Trophoblast cell (in vitro differentiated cells and primary cell): ENCODE results near the gene NFKBIE.
A peak's percentile ranks its signal among the peaks of the same experiment; 100 is the strongest.

Experiments used
- DNase-seq, 2 donors: peaks; one replicate each; pipeline ENCODE4 v3.0.0-alpha.2; 2016
- H2AFZ ChIP-seq: 2 replicates; pipeline ENCODE4 v1.6.1; 2013; ENCODE audit warnings: low read length, moderate library complexity, mild to moderate bottlenecking; ENCODE audit not compliant: insufficient read depth, poor library complexity
- H2AK5ac ChIP-seq: 2 replicates; pipeline ENCODE4 v1.6.1; 2013; ENCODE audit warnings: mild to moderate bottlenecking, low read length
- H2BK120ac ChIP-seq: 2 replicates; pipeline ENCODE4 v1.6.1; 2013; ENCODE audit warnings: low read length, mild to moderate bottlenecking, moderate library complexity; ENCODE audit not compliant: insufficient read depth, poor library complexity
- H2BK12ac ChIP-seq: 2 replicates; pipeline ENCODE4 v1.6.1; 2013; ENCODE audit warnings: mild to moderate bottlenecking, low read length, moderate library complexity
- H2BK5ac ChIP-seq: 2 replicates; pipeline ENCODE4 v1.6.1; 2013; ENCODE audit warnings: low read length, low read depth, moderate library complexity, mild to moderate bottlenecking; ENCODE audit not compliant: poor library complexity
- H3K14ac ChIP-seq: 2 replicates; pipeline ENCODE4 v1.6.1; 2013; ENCODE audit warnings: mild to moderate bottlenecking, low read length
- H3K18ac ChIP-seq: 2 replicates; pipeline ENCODE4 v1.6.1; 2013; ENCODE audit warnings: mild to moderate bottlenecking, low read length
- H3K23ac ChIP-seq: 2 replicates; pipeline ENCODE4 v1.6.1; 2013; ENCODE audit warnings: low read length
- H3K27ac ChIP-seq: 2 replicates; pipeline ENCODE4 v1.5.1; 2013; ENCODE audit warnings: low read depth, mild to moderate bottlenecking, inconsistent platforms, low read length, moderate library complexity
- H3K27me3 ChIP-seq: 2 replicates; pipeline ENCODE4 v1.6.1; 2013; ENCODE audit warnings: inconsistent platforms, mild to moderate bottlenecking, low read length, moderate library complexity; ENCODE audit not compliant: insufficient read depth
- H3K36me3 ChIP-seq, 2 experiments: 1 replicate in 1 of 2; 2 replicates in 1 of 2; pipeline ENCODE4 v1.6.1; 2013; ENCODE audit warnings: low read length in 2 of 2, mild to moderate bottlenecking in 2 of 2, moderate library complexity in 1 of 2; ENCODE audit not compliant: insufficient read depth in 2 of 2, control insufficient read depth in 1 of 2
- H3K4ac ChIP-seq: 2 replicates; pipeline ENCODE4 v1.6.1; 2013; ENCODE audit warnings: low read depth, mild to moderate bottlenecking, low read length, moderate library complexity
- H3K4me1 ChIP-seq, 2 experiments: 1 replicate in 1 of 2; 2 replicates in 1 of 2; pipeline ENCODE4 v1.6.1; 2013; ENCODE audit warnings: low read length in 2 of 2, mild to moderate bottlenecking in 2 of 2, moderate library complexity in 1 of 2; ENCODE audit not compliant: insufficient read depth in 2 of 2, control insufficient read depth in 1 of 2
- H3K4me2 ChIP-seq: 2 replicates; pipeline ENCODE4 v1.6.1; 2013; ENCODE audit warnings: inconsistent platforms, mild to moderate bottlenecking, low read length, moderate library complexity
- H3K4me3 ChIP-seq: 2 replicates; pipeline ENCODE4 v1.5.1; 2013; ENCODE audit warnings: mild to moderate bottlenecking, low read depth, low read length, inconsistent platforms
- H3K79me1 ChIP-seq: one replicate; pipeline ENCODE4 v1.6.1; 2013; ENCODE audit warnings: low read length
- H3K79me2 ChIP-seq: 2 replicates; pipeline ENCODE4 v1.6.1; 2013; ENCODE audit warnings: low read length, mild to moderate bottlenecking; ENCODE audit not compliant: control insufficient read depth, insufficient read depth, poor library complexity
- H3K9ac ChIP-seq: 2 replicates; pipeline ENCODE4 v1.6.1; 2013; ENCODE audit warnings: mild to moderate bottlenecking, low read length
- H3K9me3 ChIP-seq: 2 replicates; pipeline ENCODE4 v1.6.1; 2013; ENCODE audit warnings: low read depth, mild to moderate bottlenecking, control low read depth, inconsistent platforms, low read length; ENCODE audit not compliant: insufficient read depth
- H4K12ac ChIP-seq: 2 replicates; pipeline ENCODE4 v1.6.1; 2013; ENCODE audit warnings: low read depth, mild to moderate bottlenecking, low read length, moderate library complexity
- H4K8ac ChIP-seq: 2 replicates; pipeline ENCODE4 v1.6.1; 2013; ENCODE audit warnings: low read depth, mild to moderate bottlenecking, low read length, moderate library complexity
- H4K91ac ChIP-seq: one replicate; pipeline ENCODE4 v1.6.1; 2013; ENCODE audit warnings: low read depth, mild to moderate bottlenecking, low read length, moderate library complexity
- WGBS: extraction: QIAGEN DNeasy Blood & Tissue Kit; methylation state at CpG from one replicate; pipeline ENCODE4 v1.1.7; 2013; ENCODE audit warnings: missing lambda C conversion rate; ENCODE audit not compliant: insufficient read length, insufficient coverage; ENCODE audit errors: extremely low coverage; 5-methylcytosine and 5-hydroxymethylcytosine counted together

NFKBIE gene

GRCh38 chr6:44307217-44307616 lies 41.9 kb upstream of the NFKBIE start:
- Histone ChIP-seq H2BK120ac (no peak overlapping the region), H3K4me1 (peaks cover under 1 to 3% of the 10 kb centered on the region in 2 experiments)

GRCh38 chr6:44306710-44307109 lies 41.4 kb upstream of the NFKBIE start:
- no peak overlapping the region for H4K8ac ChIP-seq
- H4K12ac ChIP-seq = no peak overlapping the region
- H3K79me1 ChIP-seq = no peaks in the 10 kb centered on the region
- H3K36me3 ChIP-seq = peaks cover 85 to 89% of the 10 kb centered on the region in 2 experiments
- peaks cover 4% of the 10 kb centered on the region for H3K9me3 ChIP-seq
- no peak overlapping the region for H3K9ac ChIP-seq
- no peak overlapping the region for H3K23ac ChIP-seq
- H3K4me3 ChIP-seq = no peak overlapping the region
- H2AFZ ChIP-seq = no peak overlapping the region
- no peak overlapping the region for H2BK120ac ChIP-seq
- no peak overlapping the region for H2BK12ac ChIP-seq
- no peak overlapping the region for H3K14ac ChIP-seq
- no peak overlapping the region for H3K27ac ChIP-seq
- H4K91ac ChIP-seq = no peak overlapping the region
- no peak overlapping the region for H3K4ac ChIP-seq
- H2BK5ac ChIP-seq = no peak overlapping the region
- no peaks in the 10 kb centered on the region for H3K4me1 ChIP-seq
- no peak overlapping the region for H3K4me2 ChIP-seq
- no CpG with 5 or more reads among the region's 8 CpGs for WGBS
- H3K18ac ChIP-seq = no peak overlapping the region
- no peak for DNase-seq
- H3K79me2 ChIP-seq = no peaks in the 10 kb centered on the region
- H2AK5ac ChIP-seq = no peak overlapping the region
- no peaks in the 10 kb centered on the region for H3K27me3 ChIP-seq

More at GRCh38 chr6:44307217-44307616, 41.9 kb upstream of the NFKBIE start:
- no peak for DNase-seq
- no peak overlapping the region for H2BK5ac ChIP-seq
- H3K79me1 ChIP-seq = no peaks in the 10 kb centered on the region
- no peaks in the 10 kb centered on the region for H3K27me3 ChIP-seq
- no peak overlapping the region for H2BK12ac ChIP-seq
- H3K9ac ChIP-seq = no peak overlapping the region
- no peak overlapping the region for H4K12ac ChIP-seq
- H3K4me3 ChIP-seq = no peak overlapping the region
- H3K4ac ChIP-seq = no peak overlapping the region
- no peak overlapping the region for H4K91ac ChIP-seq
- peaks cover 80 to 84% of the 10 kb centered on the region in 2 experiments for H3K36me3 ChIP-seq
- no peak overlapping the region for H3K27ac ChIP-seq
- peaks cover 4% of the 10 kb centered on the region for H3K9me3 ChIP-seq
- no peak overlapping the region for H3K14ac ChIP-seq
- H3K4me2 ChIP-seq = no peak overlapping the region
- no peak overlapping the region for H2AFZ ChIP-seq
- no peak overlapping the region for H3K23ac ChIP-seq
- no CpG with 5 or more reads among the region's 10 CpGs for WGBS
- H2AK5ac ChIP-seq = no peak overlapping the region
- no peaks in the 10 kb centered on the region for H3K79me2 ChIP-seq
- H3K18ac ChIP-seq = no peak overlapping the region
- no peak overlapping the region for H4K8ac ChIP-seq

DNA sequence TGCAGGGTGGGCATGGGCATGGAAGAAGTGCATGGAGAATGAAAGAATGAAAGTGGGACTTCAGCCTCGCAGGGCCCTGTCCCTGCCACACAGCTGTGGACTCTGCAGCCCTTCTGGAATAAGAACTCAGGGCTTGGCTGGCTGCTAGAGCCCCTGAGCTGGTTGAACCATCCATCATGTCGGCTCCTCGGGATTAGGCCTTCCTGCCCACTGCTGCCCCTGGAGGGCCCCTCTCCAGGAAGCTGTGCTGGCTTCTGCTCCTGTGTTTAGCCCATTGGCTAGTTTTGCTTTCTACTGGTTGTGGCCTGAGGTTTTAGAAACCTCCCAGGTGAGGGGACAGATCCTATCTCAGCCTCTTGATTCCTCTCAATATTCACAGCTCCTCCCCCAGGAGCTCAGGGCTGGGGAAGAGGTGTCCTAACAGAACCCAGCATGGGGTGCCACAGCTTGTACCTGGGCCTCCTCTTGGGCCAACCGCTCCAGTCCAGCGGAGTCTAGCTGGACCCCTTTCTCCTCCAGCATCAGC lies 39.9 kb upstream of the NFKBIE start:
- Histone ChIP-seq H3K27me3 (no peaks in the 10 kb centered on the region), H2AK5ac (no peak overlapping the region), H3K18ac (no peak overlapping the region), H3K23ac (no peak overlapping the region), H3K14ac (no peak overlapping the region), H3K27ac (no peak overlapping the region), H2BK12ac (no peak overlapping the region), H4K8ac (no peak overlapping the region), H3K79me2 (no peaks in the 10 kb centered on the region), H4K12ac (no peak overlapping the region), H3K4me2 (no peak overlapping the region), H2BK120ac (no peak overlapping the region), H3K36me3 (peaks cover 89 to 91% of the 10 kb centered on the region in 2 experiments), H2AFZ (no peak overlapping the region), H3K4ac (no peak overlapping the region), H3K4me1 (no peaks in the 10 kb centered on the region), H3K9ac (no peak overlapping the region), H2BK5ac (no peak overlapping the region), H3K9me3 (peaks cover 2% of the 10 kb centered on the region), H3K4me3 (no peak overlapping the region), H3K79me1 (no peaks in the 10 kb centered on the region), H4K91ac (no peak overlapping the region)
- DNase-seq = no peak
- no CpG with 5 or more reads among the region's 5 CpGs for WGBS

- no peak overlapping the region for H2AFZ ChIP-seq
- WGBS = no CpG with 5 or more reads among the region's 25 CpGs
Measured at GRCh38 chr6:44304282-44305199, 39.2 kb upstream of the NFKBIE start.

More at GRCh38 chr6:44304282-44305199, 39.2 kb upstream of the NFKBIE start:
- no peak overlapping the region for H2BK120ac ChIP-seq
- no peak overlapping the region for H2BK12ac ChIP-seq
- no peak overlapping the region for H3K4me2 ChIP-seq
- H3K14ac ChIP-seq = no peak overlapping the region
- peak in 1 of 2 donors; percentile 50 for DNase-seq
- H3K23ac ChIP-seq = no peak overlapping the region
- no peaks in the 10 kb centered on the region for H3K27me3 ChIP-seq
- peaks cover 2% of the 10 kb centered on the region for H3K9me3 ChIP-seq
- no peak overlapping the region for H4K12ac ChIP-seq
- H3K36me3 ChIP-seq = peaks cover 86 to 89% of the 10 kb centered on the region in 2 experiments
- H3K9ac ChIP-seq = no peak overlapping the region
- no peak overlapping the region for H4K91ac ChIP-seq
- H3K4me3 ChIP-seq = no peak overlapping the region
- H3K4ac ChIP-seq = no peak overlapping the region
- no peak overlapping the region for H4K8ac ChIP-seq
- no peak overlapping the region for H3K27ac ChIP-seq
- H2AK5ac ChIP-seq = no peak overlapping the region
- no peaks in the 10 kb centered on the region for H3K79me1 ChIP-seq
- H2BK5ac ChIP-seq = no peak overlapping the region
- H3K79me2 ChIP-seq = no peaks in the 10 kb centered on the region
- H3K4me1 ChIP-seq = no peaks in the 10 kb centered on the region
- no peak overlapping the region for H3K18ac ChIP-seq
